Colon (tissue), 2 donors: Measurements from ENCODE around the gene AUTS2.

Experiments
- FAIRE-seq: peaks from 2 replicates; lab custom pipeline; 2012; peaks lifted over from hg19 to GRCh38; lab: Jason Lieb, UNC
- donor health status: control.
- donor health status: control.

The AUTS2 gene

DNA sequence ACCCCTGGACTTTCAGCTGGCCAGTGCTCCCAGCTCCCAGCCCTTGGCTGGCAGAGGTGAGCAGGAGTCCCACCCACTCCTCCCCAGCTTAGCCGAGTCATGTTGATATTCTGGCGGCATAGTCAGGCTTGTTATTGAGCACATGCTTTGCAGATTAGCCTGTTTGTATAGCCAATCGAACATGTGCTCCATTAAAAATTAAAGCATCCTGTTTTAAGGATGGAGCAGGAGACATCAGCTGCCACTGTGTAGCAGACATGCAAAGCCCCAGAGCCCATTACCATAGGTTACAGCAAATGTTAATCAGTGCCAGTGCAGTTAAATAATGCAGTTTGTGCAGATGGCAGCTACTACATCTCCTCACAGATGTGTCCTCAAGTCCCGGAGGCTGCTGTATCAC, 959.1 kb downstream of the AUTS2 start:
- no peak for FAIRE-seq

DNA sequence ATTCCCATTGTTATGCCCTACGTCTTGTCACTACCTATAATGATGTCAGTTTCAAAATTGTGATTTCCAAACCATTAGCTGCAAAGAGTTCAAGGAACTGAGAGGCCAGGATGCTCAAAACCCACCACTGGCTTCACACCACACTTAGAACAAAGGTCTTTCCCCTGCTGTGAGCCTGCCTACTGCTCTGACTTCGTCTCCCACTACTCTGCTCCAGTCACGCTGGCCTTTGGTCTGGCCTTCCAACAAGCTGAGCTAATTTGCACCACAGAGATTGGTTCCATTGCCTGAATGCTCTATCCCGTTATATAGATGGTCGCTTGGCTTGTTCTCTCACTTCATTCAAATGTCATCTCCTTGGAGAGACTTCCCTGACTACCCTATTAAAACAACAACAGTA, 961.5 kb downstream of the AUTS2 start:
- no peak for FAIRE-seq

- FAIRE-seq, result no peak
Observed at GRCh38 chr7:70563960-70564359, 965.7 kb downstream of the AUTS2 start.

DNA sequence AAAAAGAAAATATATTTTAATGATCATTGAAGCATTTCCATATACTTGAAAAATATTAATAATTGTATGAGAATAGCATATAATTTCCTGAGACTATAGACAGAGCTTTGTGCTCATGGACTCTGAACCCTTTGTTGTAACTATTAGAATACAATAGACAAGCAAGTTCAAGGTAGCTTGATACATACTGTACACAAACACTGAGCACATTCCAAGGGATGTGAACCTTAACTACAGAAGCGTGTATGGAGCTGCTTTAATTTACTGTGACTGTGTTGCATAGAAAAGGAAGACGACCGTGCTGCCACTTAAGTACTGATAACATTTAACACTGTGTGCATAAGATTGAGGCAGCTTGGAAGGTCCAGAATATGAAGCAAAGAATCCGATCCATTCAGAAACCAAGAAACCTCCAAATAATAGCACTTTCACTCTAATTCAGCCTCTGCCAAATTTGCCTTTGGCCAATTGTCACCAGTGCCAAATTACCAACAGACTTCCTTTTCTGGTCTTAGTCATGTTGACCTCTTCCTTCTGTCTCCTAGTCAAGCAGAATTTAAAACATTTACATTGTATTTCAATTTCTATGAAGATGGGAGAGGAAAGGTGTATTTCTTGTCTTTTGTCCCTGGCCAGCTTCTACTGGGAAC, 967.6 kb downstream of the AUTS2 start:
- no peak for FAIRE-seq

DNA sequence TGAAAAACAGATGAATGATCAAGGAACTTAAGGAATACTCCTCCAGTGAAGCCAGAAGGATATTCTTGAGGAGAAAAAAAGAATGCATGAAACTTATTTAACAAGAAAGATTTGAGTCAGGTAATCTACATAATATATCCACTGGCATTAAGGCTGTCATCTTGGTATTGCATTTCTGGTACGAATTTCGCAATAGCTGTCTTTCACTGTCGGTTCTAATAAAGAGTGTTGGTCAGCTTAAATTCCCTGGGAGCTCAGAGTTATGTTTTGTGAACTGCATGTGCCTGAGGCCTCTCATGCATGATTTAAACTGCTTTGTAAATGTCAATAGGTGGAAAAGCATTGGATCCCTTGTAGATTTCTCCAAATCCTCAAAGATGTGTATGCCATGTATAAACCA, 968.4 kb downstream of the AUTS2 start:
- no peak for FAIRE-seq

DNA sequence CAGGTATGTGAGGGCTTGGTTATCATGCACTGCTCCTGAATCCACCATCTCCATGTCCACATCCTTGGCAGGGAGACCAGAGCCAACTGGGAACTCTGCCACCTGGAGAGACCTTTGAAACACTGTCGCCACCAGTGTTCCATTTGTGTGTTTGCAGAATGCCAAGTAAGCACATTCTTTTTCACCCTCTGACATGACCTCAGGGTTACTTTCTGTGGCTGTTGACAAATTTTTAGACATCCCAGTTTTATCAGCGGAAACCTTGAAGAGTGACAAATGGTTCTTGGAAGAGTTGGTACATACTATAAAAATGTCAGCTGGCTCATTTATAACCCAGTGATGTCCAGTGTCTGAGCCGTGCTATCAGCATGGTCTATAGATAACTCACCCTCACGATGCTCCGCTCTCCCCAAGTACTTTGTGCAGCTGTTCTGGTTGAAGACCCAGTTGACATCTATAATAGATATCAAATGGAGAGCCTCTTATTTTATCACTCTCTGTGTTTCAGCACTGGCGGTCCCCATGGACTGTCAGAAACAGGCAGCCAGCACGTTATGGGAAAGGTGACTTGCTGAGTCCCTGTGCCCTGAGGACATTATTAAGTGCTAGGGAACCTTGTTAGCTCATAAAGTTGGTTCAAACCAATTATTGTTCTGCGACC, 970.5 kb downstream of the AUTS2 start:
- no peak for FAIRE-seq

- FAIRE-seq, result no peak
Observed at GRCh38 chr7:70569335-70569819, 971.1 kb downstream of the AUTS2 start.

DNA sequence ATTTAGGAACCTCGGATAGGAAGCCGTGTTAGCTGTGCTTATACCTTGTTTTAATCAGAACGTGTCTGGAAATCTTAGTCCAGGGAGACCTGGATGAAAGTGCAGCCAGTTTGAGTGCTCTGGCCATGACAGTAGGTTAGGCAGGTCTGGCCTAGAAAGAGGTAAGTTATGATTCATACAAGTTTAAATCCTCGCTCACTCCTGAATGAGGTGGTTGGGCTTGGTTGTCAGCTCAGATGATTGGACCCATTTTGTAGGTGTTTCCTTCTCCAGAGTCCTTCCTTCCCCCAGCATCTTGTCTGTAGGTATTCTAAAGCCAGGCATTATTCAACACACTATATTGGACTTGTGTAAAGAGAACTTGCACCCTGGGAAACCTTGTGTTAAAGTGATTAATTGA, 971.8 kb downstream of the AUTS2 start:
- no peak for FAIRE-seq

DNA sequence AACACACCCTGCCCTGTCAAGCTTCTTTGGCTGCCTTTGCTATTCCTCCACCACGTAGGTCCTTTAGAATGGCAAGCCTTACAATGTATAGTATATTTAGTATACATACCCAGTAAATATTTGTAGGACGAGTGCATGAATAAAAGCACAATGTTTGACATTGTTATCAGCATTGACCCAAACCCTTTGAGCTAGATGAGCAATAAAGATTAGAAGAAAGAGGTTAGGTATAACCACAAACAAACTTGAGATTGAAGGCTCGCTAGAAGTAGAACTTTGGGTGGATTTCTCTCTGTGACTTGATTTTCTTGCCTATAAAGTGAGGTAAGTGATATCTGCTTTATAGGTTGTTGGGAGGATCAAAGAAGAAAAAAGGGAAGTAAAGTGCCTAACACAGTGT, 972.7 kb downstream of the AUTS2 start:
- no peak for FAIRE-seq

DNA sequence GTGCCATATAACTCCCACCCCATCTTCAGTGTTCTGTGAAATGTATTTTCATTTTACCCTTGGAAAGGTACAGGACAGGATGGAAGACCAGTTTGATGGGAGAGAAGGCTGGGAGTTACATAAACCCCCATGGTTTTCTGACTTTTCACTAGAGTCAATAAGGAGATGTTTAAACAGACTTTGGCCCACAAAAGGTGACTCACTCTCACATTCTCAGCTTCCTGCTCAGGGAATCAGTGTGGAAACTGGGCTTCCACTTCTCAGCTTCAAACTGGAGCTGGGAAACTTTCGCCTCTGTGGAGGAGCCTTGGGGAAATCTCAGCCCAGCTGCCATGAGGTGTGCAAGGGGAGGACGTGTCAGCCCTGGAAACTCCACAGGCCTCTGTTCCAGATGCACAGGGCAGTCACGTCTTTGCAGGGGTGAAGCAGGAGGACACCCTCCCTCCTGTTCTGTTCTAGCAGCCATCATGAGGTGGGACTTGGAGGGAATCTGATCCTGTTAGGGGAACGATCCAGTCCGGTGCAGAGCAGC, 973.2 kb downstream of the AUTS2 start:
- FAIRE-seq, result no peak

DNA sequence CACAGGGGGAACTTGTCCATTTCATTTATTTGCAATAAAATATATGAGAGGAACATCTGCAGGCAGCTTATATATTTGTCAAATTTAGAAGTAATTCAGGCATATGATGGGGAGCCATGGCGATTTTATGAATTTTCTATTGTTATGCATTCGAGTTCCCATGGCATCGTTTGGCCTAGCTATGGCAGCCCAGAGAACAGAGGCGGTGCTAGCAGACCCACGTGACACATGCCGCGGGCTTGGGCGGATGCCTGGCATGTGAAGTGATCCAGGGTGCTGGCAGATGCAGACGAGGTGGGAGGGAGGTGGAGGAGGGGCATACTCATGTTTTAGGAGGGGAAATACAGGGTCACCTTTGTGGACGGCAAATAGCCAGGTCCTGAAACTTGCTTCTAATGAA, 973.7 kb downstream of the AUTS2 start:
- FAIRE-seq, result no peak

- no peak for FAIRE-seq
Observed at GRCh38 chr7:70572571-70572970, 974.3 kb downstream of the AUTS2 start.

DNA sequence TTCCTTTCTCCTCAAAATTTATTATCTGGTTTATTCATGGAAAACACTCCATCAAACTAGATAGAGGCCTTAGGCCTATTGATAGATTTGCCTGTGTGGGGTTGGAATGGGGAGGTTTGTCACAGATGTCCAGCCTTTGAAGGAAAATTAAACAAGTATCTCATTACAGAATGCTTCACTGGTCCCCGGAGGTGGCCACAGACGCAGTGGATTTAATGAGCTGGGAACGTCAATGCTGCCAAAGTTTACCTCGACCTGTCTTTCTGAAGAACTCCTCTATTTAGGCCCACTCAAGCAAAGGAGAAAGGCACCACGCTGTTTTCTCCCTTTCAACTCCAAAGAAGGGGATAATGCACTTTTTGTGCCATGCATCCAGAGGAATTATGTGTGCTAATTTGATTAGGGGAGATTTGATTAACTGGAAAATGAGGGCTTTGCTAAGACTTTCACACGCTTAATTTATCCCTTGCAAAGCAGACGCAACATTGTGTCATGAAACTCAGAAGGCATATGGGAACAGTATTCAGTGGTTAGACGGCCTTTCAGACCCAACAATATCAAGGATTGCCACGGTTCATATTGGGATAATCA, 974.9 kb downstream of the AUTS2 start:
- FAIRE-seq, result no peak

GRCh38 chr7:70573696-70574095, 975.4 kb downstream of the AUTS2 start:
- no peak for FAIRE-seq

GRCh38 chr7:70574314-70574834, 976.1 kb downstream of the AUTS2 start:
- FAIRE-seq, result no peak

DNA sequence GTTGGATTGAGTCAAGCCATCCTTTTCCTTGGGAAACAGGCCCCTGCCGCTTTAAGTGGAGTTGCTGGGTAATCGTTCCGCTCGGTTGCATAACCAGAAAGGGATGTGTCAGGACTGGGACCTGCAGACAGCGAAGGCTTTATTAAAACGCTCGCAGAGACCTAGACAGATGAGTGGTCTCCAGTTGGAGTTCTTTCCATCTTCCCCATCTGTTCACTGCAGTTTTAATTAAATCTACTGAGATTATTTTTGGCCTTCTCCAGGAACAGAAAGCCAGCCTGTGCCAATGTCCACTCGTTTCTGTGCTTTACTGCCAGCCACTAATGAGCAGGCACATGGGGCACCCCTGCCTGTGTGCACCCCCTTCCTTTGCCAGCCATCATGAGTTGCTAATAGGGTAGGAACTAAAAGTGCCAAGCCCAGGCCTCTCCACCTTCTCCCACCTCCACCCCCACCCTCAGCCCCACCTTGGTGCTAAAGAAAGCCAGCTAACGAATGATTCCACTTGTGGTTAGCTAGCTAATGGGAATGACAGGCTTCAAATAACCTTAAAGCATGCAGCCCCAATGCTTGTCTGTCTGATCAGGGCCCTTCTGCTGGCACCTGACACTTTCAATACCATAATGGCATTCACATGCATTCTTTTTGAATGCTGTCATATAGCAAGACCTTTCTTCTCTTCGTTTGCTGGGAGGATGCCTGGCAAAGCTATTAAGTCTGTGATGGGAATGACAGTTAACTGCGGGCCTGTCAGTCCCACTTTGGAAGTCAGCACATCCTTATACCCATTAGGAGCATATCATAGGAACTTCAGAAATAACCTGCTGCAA, 976.9 kb downstream of the AUTS2 start:
- no peak for FAIRE-seq

DNA sequence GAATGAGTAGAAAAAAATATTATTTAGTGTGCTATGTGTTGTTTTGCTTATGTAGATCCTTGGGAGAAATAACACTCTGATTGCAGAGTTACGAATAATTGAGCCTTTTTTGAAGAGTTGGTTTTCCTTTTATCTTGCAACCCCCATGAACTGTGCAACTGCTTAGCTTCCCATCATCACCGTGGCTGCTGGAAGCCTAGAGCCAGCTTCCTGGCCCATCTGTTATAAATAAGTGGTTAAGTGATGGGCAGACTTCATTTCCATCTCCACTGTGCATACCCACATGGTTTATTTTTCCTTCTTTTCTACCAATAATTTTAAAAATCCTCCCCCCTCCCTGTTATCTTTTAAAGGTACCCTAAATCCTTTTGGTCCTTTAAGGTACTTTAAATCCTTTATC, 978.8 kb downstream of the AUTS2 start:
- FAIRE-seq, result no peak

DNA sequence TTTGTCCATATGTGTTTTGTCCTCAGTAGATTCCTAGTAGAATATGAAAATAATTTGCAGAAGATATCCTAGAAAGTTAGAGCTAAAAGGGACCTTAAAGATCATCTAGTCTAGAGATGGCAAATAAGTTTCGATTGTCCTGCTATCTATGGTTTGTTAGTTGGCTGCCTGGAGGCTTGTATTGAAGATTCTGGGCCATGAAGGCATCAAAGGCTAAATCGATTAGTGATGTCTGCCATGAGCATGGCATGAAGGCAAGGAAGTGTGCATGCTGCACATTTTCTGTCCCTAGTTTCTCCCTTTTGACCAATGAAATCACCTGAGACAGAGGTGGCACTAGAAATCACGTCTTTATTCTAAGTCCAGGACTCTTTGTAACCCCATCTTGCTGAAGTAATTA, 979.9 kb downstream of the AUTS2 start:
- no peak for FAIRE-seq

GRCh38 chr7:70579397-70580097, 981.3 kb downstream of the AUTS2 start:
- FAIRE-seq, result no peak

DNA sequence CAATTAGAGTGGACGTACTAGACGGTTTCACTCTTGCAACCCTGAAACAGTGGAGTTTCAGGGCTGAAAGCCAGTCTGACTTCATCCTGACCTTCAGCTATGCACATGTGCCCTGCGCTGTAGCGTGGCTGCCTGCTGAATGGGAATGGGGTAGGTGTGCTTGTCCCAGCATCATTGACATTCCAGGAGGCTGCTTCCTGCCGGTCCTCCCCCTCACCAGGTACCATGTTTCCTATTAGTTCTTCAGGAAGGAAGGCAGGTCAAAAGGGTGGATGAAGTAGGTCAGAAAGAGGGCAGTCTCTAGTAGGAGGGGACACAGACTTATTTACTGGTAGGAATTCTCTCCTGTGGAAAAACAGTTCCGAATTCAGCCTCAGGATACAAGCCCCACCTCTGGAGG, 981.9 kb downstream of the AUTS2 start:
- FAIRE-seq, result no peak
